T-cell (primary cell): Measurements from ENCODE around the gene PTMS. TPM values are rescaled to one million over a fixed set of nuclear protein-coding genes. Genes with fewer than 3 reads are reported as not detected.
A peak's percentile ranks its signal among the peaks of the same experiment; 100 is the strongest.

Experiments used
- ATAC-seq, 4 experiments: fragments of 200-7000 bp in 3 of 4; fragments of 150-1000 bp in 1 of 4; cut with Tn5 transposase; replicated peaks in 1 of 4; 1 replicate in 3 of 4; 2 replicates in 1 of 4; pipeline ENCODE4 v1.10.0; 2021; ENCODE audit warnings: moderate library complexity in 3 of 4, mild to moderate bottlenecking in 2 of 4, moderate number of reproducible peaks in 1 of 4
- CTCF ChIA-PET, 2 donors: fragments of 300-600 bp; sonication (Branson Sonifier 250); formaldehyde crosslinking; loops; one replicate each; lab custom pipeline; 2022; ENCODE audit warnings: antibody characterized with exemption in 2 of 2; lab: Charles Lee
- POLR2A ChIA-PET, 2 donors: fragments of 300-600 bp; sonication (Branson Sonifier 250); formaldehyde crosslinking; loops; one replicate each; lab custom pipeline; 2022; ENCODE audit warnings: antibody characterized with exemption in 2 of 2; lab: Charles Lee
- DNase-seq, 35 experiments: peaks; one replicate each; pipeline versions ENCODE4 v3.0.0 to v3.0.0-alpha.2; 2013 to 2023
- H3K27ac ChIP-seq: one replicate; pipeline ENCODE4 v1.5.1; 2013; ENCODE audit warnings: low read length
- H3K27me3 ChIP-seq, 2 experiments: replicated peaks in 1 of 2; 1 replicate in 1 of 2; 2 replicates in 1 of 2; pipeline versions ENCODE4 v1.6.1 to v1.7.0; 2013; ENCODE audit warnings: low read length in 1 of 2, mixed read lengths in 1 of 2; ENCODE audit not compliant: control insufficient read depth in 2 of 2, insufficient read depth in 2 of 2; ENCODE audit errors: extremely low read depth in 1 of 2
- H3K36me3 ChIP-seq, 2 donors: 1 replicate in 1 of 2; 2 replicates in 1 of 2; pipeline versions ENCODE4 v1.6.1 to v1.7.0; 2013; ENCODE audit warnings: low read length in 1 of 2; ENCODE audit not compliant: control insufficient read depth in 2 of 2, insufficient read depth in 1 of 2; ENCODE audit errors: extremely low read depth in 1 of 2
- H3K4me1 ChIP-seq, 2 experiments: 1 replicate in 1 of 2; 2 replicates in 1 of 2; pipeline versions ENCODE4 v1.6.1 to v1.7.0; 2013; ENCODE audit warnings: low read length in 2 of 2, mixed read lengths in 1 of 2; ENCODE audit not compliant: insufficient read depth in 2 of 2, control insufficient read depth in 1 of 2; ENCODE audit errors: extremely low read depth in 1 of 2
- H3K4me3 ChIP-seq, 2 donors: 1 replicate in 1 of 2; 2 replicates in 1 of 2; pipeline versions ENCODE4 v1.5.1 to v1.7.0; 2013; ENCODE audit warnings: mild to moderate bottlenecking in 2 of 2, low read length in 1 of 2, moderate library complexity in 1 of 2; ENCODE audit not compliant: control insufficient read depth in 1 of 2; ENCODE audit errors: extremely low read depth in 1 of 2
- H3K9me3 ChIP-seq: 2 replicates; pipeline ENCODE4 v1.7.0; 2013
- H3K27ac Mint-ChIP-seq, 2 donors: one replicate each; pipeline ENCODE4 v1.8.0; 2020 to 2021; ENCODE audit warnings: mild to moderate bottlenecking in 2 of 2, mixed read lengths in 2 of 2
- H3K27me3 Mint-ChIP-seq, 2 donors: one replicate each; pipeline ENCODE4 v1.8.0; 2021 to 2022; ENCODE audit warnings: mixed read lengths in 2 of 2
- H3K36me3 Mint-ChIP-seq: one replicate; pipeline ENCODE4 v1.8.0; 2021; ENCODE audit warnings: mixed read lengths
- H3K4me1 Mint-ChIP-seq, 3 donors: one replicate each; pipeline ENCODE4 v1.8.0; 2020 to 2022; ENCODE audit warnings: mixed read lengths in 3 of 3, mild to moderate bottlenecking in 1 of 3
- H3K4me3 Mint-ChIP-seq, 3 donors: one replicate each; pipeline ENCODE4 v1.8.0; 2020 to 2022; ENCODE audit warnings: mild to moderate bottlenecking in 3 of 3, mixed read lengths in 3 of 3, moderate library complexity in 3 of 3
- H3K9me3 Mint-ChIP-seq, 3 donors: one replicate each; pipeline ENCODE4 v1.8.0; 2020 to 2022; ENCODE audit warnings: mixed read lengths in 3 of 3
- WGBS: methylation state at CpG from one replicate; pipeline ENCODE4 v1.1.5; 2013; ENCODE audit warnings: missing lambda C conversion rate; ENCODE audit not compliant: insufficient coverage; 5-methylcytosine and 5-hydroxymethylcytosine counted together
- total RNA-seq, 35 experiments: library from RNA in 6 of 35; stranded (reverse) in 6 of 35; fragments of 120-200 nt in 1 of 35; gene quantifications; one replicate each; pipeline versions ENCODE4 v1.2.1 to v1.2.4 and lab custom pipeline; 2013 to 2026

PTMS gene
- total RNA-seq, 5 donors from 2014 or later (not counting 1 experiment from before 2014, with no cell fraction given) = 6.5 to 15.9 (median 10.6) TPM

DNA sequence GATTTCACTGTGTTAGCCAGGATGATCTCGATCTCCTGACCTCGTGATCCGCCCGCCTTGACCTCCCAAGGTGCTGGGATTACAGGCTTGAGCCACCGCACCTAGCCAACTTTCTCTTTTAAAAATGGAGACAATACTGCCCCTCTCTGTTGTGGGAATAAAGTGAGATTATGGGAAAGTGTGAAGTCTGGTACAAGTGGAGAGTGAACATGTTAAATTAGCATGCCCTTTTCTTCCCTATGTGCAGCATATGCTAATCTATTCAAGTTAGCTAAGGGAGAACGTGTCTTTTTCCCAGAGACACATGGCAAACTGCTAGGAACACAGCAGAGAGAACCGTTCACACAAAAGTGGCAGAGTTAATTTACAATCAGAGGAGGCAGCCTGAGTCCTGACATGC is 40.8 kb upstream of the PTMS start:
- no CpG with 5 or more reads among the region's 7 CpGs for WGBS
- no peak for ATAC-seq
- POLR2A ChIA-PET = no interaction called here

DNA sequence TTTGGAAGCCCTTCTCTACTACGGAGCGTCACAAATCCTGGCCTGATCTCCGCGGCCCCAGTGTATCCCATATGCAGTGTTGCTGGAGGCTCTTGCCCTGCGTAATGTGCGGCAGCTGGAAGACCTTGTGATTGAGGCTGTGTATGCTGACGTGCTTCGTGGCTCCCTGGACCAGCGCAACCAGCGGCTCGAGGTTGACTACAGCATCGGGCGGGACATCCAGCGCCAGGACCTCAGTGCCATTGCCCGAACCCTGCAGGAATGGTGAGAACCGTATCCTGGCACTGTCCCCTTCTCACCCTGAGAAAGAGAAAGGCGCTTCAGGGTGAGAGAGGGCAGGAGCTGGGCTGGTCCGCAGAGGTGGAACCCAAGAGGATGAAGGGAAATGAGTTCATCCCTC is 37.0 kb upstream of the PTMS start:
- Histone ChIP-seq H3K4me3 (no peak overlapping the region), H3K36me3 (peaks cover 22 to 59% of the 10 kb centered on the region in 2 donors), H3K27me3 (no peaks in the 10 kb centered on the region), H3K27ac (no peak overlapping the region), H3K9me3 (no peaks in the 10 kb centered on the region), H3K4me1 (peaks cover 7 to 12% of the 10 kb centered on the region in 2 experiments)
- Mint-ChIP-seq H3K36me3 (peaks cover 40% of the 10 kb centered on the region), H3K9me3 (no peaks in the 10 kb centered on the region), H3K4me1 (peaks cover 15 to 21% (median 17%) of the 10 kb centered on the region in 3 donors), H3K4me3 (no peak overlapping the region), H3K27ac (no peak overlapping the region), H3K27me3 (no peaks in the 10 kb centered on the region)
- ChIA-PET POLR2A (no interaction called here), CTCF (no interaction called here)
- ATAC-seq = no peak
- 100% methylated on average over 11 of the region's 18 CpGs for WGBS
- DNase-seq = no peak

More for the DNA sequence above, 40.8 kb upstream of the PTMS start:
- Mint-ChIP-seq H3K27me3 (no peaks in the 10 kb centered on the region), H3K9me3 (no peaks in the 10 kb centered on the region), H3K36me3 (peaks cover 25% of the 10 kb centered on the region), H3K4me3 (peak overlapping the region; percentile 62 to 84 (median 84)), H3K4me1 (peaks cover 24 to 30% (median 29%) of the 10 kb centered on the region in 3 donors), H3K27ac (no peak overlapping the region)
- Histone ChIP-seq H3K4me1 (peaks cover 10 to 16% of the 10 kb centered on the region in 2 experiments), H3K9me3 (no peaks in the 10 kb centered on the region), H3K4me3 (no peak overlapping the region), H3K27ac (no peak overlapping the region), H3K36me3 (peaks cover 15 to 31% of the 10 kb centered on the region in 2 donors), H3K27me3 (no peaks in the 10 kb centered on the region)
- CTCF ChIA-PET = interaction anchor here in 1 of 2 donors (2.8 kb wide), 1 partner anchor 36 kb away, joined by 30 read pairs; the partner anchor contains the start of gene ZNF384
- DNase-seq = no peak

DNA sequence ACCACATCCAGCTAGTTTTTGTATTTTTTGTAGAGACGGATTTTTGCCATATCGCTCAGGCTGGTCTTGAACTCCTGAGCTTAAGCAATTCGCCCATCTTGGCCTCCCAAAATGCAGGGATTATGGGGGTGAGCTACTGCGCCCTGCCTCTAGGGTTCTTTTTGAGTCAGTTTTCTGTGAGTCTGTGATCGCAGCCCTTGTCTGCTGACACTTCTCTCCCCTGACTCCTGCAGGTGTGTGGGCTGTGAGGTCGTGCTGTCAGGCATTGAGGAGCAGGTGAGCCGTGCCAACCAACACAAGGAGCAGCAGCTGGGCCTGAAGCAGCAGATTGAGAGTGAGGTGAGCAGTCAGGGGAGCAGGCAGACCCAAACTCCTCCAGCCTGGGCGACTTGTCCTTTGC is 36.0 kb upstream of the PTMS start:
- Mint-ChIP-seq H3K27me3 (no peaks in the 10 kb centered on the region), H3K36me3 (peaks cover 47% of the 10 kb centered on the region), H3K27ac (no peak overlapping the region), H3K4me3 (no peak overlapping the region), H3K9me3 (no peaks in the 10 kb centered on the region), H3K4me1 (peaks cover 8 to 12% (median 11%) of the 10 kb centered on the region in 3 donors)
- ATAC-seq = no peak
- CTCF ChIA-PET = no interaction called here
- H3K36me3 ChIP-seq = peaks cover 28 to 66% of the 10 kb centered on the region in 2 donors
- H3K4me3 ChIP-seq = no peak overlapping the region
- WGBS = 97% methylated on average over 6 of the region's 8 CpGs
- POLR2A ChIA-PET = interaction anchor here in 1 of 2 donors (0.5 kb wide), 1 partner anchor 91 kb away, joined by 3 read pairs; the partner anchor contains the start of gene GPR162
- no peaks in the 10 kb centered on the region for H3K9me3 ChIP-seq
- H3K4me1 ChIP-seq = peaks cover 0 to 2% of the 10 kb centered on the region in 2 experiments
- H3K27me3 ChIP-seq = no peaks in the 10 kb centered on the region
- no peak overlapping the region for H3K27ac ChIP-seq
- DNase-seq = no peak

DNA sequence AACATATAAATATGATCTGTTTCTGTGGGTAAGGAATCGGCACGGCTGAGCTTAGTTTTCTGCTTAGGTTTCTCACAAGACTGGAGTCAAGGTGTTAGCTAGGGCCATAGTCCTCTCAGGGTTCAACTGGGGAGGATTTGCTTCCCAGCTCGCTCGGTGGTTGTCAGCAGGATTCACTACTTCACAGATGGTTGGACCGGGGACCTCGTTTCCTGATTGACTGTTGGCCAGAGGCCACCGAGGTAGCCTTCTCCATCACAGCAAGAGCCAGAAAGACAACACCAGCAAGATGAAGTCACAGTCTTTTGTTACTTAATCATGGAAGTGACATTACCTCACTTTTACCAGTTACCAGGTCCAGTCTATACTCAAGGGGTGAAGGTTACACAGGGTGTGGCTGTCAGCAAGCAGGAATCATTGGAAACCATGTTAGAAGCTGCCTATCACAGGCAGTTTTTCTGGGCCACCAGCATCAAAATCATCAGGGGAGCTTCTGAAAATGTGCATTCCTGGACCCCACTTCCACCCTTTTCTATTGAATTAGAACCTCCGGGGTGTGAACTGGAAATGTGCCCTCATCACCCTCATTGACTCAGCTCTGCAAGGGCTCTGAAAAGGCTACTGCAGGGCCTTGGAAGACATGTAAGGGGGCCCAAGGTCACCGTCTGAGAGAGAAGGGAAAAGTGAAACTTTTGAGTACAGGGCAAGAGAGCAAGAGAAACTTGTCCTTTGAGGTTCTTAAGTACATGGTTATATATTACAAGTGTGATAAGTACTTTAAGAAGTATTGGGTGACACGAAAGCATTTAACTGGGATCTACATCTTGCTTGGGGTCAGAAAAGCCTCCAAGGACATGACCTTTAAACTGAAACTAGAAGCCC is 31.4 kb upstream of the PTMS start:
- H3K4me1 Mint-ChIP-seq = peaks cover 0 to 5% (median 4%) of the 10 kb centered on the region in 3 donors
- CTCF ChIA-PET = no interaction called here
- H3K9me3 Mint-ChIP-seq = no peaks in the 10 kb centered on the region
- POLR2A ChIA-PET = interaction anchor here in 1 of 2 donors (0.6 kb wide), 1 partner anchor 22 kb away, joined by 5 read pairs; no protein-coding TSS in a partner anchor
- H3K4me3 Mint-ChIP-seq = no peak overlapping the region
- Histone ChIP-seq H3K27me3 (no peaks in the 10 kb centered on the region), H3K4me1 (no peaks in the 10 kb centered on the region), H3K9me3 (no peaks in the 10 kb centered on the region), H3K27ac (no peak overlapping the region), H3K36me3 (peaks cover 19 to 41% of the 10 kb centered on the region in 2 donors), H3K4me3 (no peak overlapping the region)
- DNase-seq (no peak), ATAC-seq (no peak)
- H3K27me3 Mint-ChIP-seq = no peaks in the 10 kb centered on the region
- WGBS = 88% methylated on average over 5 of the region's 10 CpGs
- H3K27ac Mint-ChIP-seq = no peak overlapping the region
- peaks cover 28% of the 10 kb centered on the region for H3K36me3 Mint-ChIP-seq

DNA sequence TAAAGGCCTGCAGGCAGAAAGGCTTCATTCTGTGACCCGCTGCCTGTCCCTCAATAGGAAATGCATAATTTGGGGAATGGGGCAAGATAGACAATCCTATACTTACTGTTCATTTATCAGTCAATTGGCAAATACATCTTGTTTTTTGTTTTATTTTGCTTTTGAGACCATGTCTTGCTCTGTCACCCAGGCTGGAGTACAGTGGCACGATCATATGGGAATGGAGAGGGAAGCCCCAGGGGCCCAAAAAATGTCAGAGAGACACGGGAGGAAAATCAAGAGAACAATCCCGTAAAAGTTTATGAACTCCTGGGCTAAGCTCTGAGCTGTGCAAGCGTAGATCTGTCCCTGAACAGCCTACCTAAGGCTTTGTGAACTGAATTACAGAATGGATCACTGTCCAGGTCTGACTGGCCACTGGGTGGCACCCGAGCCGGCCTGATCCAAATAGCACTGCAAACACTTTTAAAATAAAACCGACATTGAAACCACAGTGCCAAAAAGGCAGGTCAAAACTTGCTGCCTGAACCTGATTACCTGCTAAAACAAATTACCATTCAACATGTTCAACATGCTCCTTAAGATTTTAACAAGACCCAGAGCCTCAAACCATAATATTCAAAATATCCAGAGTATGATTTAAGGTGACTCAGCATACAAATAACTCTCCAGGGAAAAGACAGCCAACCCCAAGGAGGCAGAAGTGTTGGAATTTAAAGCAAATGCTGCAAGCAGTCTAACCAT is 30.5 kb upstream of the PTMS start:
- ATAC-seq (peak in 3 of 4 experiments; percentile 49 to 61 (median 50)), DNase-seq (peak in 19 of 35 experiments; percentile 9 to 55 (median 26))
- Mint-ChIP-seq H3K36me3 (peaks cover 21% of the 10 kb centered on the region), H3K4me1 (peaks cover 0 to 5% (median 4%) of the 10 kb centered on the region in 3 donors), H3K9me3 (no peaks in the 10 kb centered on the region), H3K27me3 (no peaks in the 10 kb centered on the region), H3K27ac (no peak overlapping the region), H3K4me3 (no peak overlapping the region)
- 54% methylated on average over 7 of the region's 8 CpGs for WGBS
- Histone ChIP-seq H3K4me3 (no peak overlapping the region), H3K27ac (no peak overlapping the region), H3K9me3 (no peaks in the 10 kb centered on the region), H3K36me3 (peaks cover 10 to 32% of the 10 kb centered on the region in 2 donors), H3K4me1 (no peaks in the 10 kb centered on the region), H3K27me3 (no peaks in the 10 kb centered on the region)
- CTCF ChIA-PET = no interaction called here
- POLR2A ChIA-PET = interaction anchor here in 1 of 2 donors (0.6 kb wide), 1 partner anchor 53 kb away, joined by 6 read pairs; no protein-coding TSS in a partner anchor

DNA sequence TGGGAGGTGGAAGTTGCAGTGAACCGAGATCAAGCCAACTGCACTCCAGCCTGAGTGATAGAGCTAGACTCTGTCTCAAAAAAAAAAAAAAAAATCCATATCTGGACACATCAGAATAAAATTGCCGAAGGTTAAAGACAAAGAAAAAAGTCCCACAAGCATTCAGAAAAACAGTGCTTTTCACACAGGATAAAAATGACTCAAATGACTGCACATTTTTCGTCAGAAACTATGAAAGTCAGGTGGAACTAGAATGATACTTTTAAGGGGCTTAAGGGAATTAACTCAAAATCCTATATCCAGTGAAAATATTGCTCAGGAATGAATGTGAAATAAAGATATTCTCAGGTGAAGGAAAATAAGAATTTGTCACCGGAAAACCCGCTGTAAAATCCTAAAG is 29.4 kb upstream of the PTMS start:
- no peak overlapping the region for H3K4me3 ChIP-seq
- H3K4me3 Mint-ChIP-seq = no peak overlapping the region
- H3K36me3 Mint-ChIP-seq = peaks cover 13% of the 10 kb centered on the region
- peaks cover 0 to 5% (median 4%) of the 10 kb centered on the region in 3 donors for H3K4me1 Mint-ChIP-seq
- ATAC-seq (no peak), DNase-seq (no peak)
- no CpG with 5 or more reads among the region's 5 CpGs for WGBS
- no peaks in the 10 kb centered on the region for H3K9me3 ChIP-seq
- H3K4me1 ChIP-seq = no peaks in the 10 kb centered on the region
- H3K27me3 ChIP-seq = no peaks in the 10 kb centered on the region
- CTCF ChIA-PET = interaction anchor here in 1 of 2 donors (0.7 kb wide), 2 partner anchors 105 to 517 kb away, joined by 4 read pairs; no protein-coding TSS in a partner anchor
- H3K9me3 Mint-ChIP-seq = no peaks in the 10 kb centered on the region
- H3K27ac Mint-ChIP-seq = no peak overlapping the region
- H3K27ac ChIP-seq = no peak overlapping the region
- POLR2A ChIA-PET = interaction anchor here in 1 of 2 donors (0.6 kb wide), 1 partner anchor 71 kb away, joined by 9 read pairs; no protein-coding TSS in a partner anchor
- H3K36me3 ChIP-seq = peaks cover 10 to 21% of the 10 kb centered on the region in 2 donors
- H3K27me3 Mint-ChIP-seq = no peaks in the 10 kb centered on the region
